CD4-positive, alpha-beta T cell (primary cell): Measurements from ENCODE around the gene ARHGAP10. TPM values are rescaled to one million over a fixed set of nuclear protein-coding genes. Genes with fewer than 3 reads are reported as not detected.

Experiments
- ATAC-seq: fragments of 200-7000 bp; cut with Tn5 transposase; one replicate; pipeline ENCODE4 v1.10.0; 2022; ENCODE audit warnings: mild to moderate bottlenecking; ENCODE audit not compliant: poor library complexity
- CTCF ChIA-PET: fragments of 350-600 bp; sonication (Branson Sonifier 250); formaldehyde crosslinking; loops from one replicate; lab custom pipeline; 2021; ENCODE audit warnings: antibody characterized with exemption, inconsistent platforms; lab: Charles Lee
- POLR2A ChIA-PET: fragments of 350-600 bp; sonication (Branson Sonifier 250); formaldehyde crosslinking; loops from one replicate; lab custom pipeline; 2021; ENCODE audit warnings: antibody characterized with exemption, inconsistent platforms; lab: Charles Lee
- DNase-seq, 14 experiments: peaks; one replicate each; pipeline ENCODE4 v3.0.0-alpha.2; 2013 to 2020; ENCODE audit warnings: mixed read lengths in 2 of 14
- H3K27ac ChIP-seq, 2 donors: one replicate each; pipeline versions ENCODE4 v1.5.1 to v1.7.0; 2013; ENCODE audit warnings: low read length in 2 of 2, low read depth in 1 of 2, mild to moderate bottlenecking in 1 of 2
- H3K27me3 ChIP-seq, 2 experiments: 1 replicate in 1 of 2; 2 replicates in 1 of 2; pipeline versions ENCODE4 v1.6.1 to v1.7.0; 2013; ENCODE audit warnings: low read length in 2 of 2, control low read depth in 1 of 2, mild to moderate bottlenecking in 1 of 2, moderate library complexity in 1 of 2; ENCODE audit not compliant: insufficient read depth in 2 of 2, control insufficient read depth in 1 of 2
- H3K36me3 ChIP-seq: one replicate; pipeline ENCODE4 v1.6.1; 2013; ENCODE audit warnings: low read length, control low read depth; ENCODE audit not compliant: insufficient read depth
- H3K4me1 ChIP-seq: one replicate; pipeline ENCODE4 v1.6.1; 2013; ENCODE audit warnings: low read length, control low read depth; ENCODE audit not compliant: insufficient read depth
- H3K4me3 ChIP-seq: one replicate; pipeline ENCODE4 v1.5.1; 2013; ENCODE audit warnings: mild to moderate bottlenecking, low read length, moderate library complexity
- H3K9me3 ChIP-seq, 2 experiments: 1 replicate in 1 of 2; 2 replicates in 1 of 2; pipeline versions ENCODE4 v1.6.1 to v1.7.0; 2013; ENCODE audit warnings: low read length in 2 of 2, mild to moderate bottlenecking in 2 of 2, control low read depth in 1 of 2, moderate library complexity in 1 of 2; ENCODE audit not compliant: control insufficient read depth in 1 of 2, insufficient read depth in 1 of 2
- H3K27ac Mint-ChIP-seq: one replicate; pipeline ENCODE4 v1.8.0; 2020; ENCODE audit warnings: mixed read lengths
- H3K27me3 Mint-ChIP-seq: one replicate; pipeline ENCODE4 v1.8.0; 2021; ENCODE audit warnings: mixed read lengths
- H3K36me3 Mint-ChIP-seq: one replicate; pipeline ENCODE4 v1.8.0; 2021; ENCODE audit warnings: low read depth, mixed read lengths
- H3K4me1 Mint-ChIP-seq: one replicate; pipeline ENCODE4 v1.8.0; 2021; ENCODE audit warnings: low read depth, mixed read lengths
- H3K4me3 Mint-ChIP-seq: one replicate; pipeline ENCODE4 v1.8.0; 2020; ENCODE audit warnings: mild to moderate bottlenecking, mixed read lengths
- H3K9me3 Mint-ChIP-seq: one replicate; pipeline ENCODE4 v1.8.0; 2020; ENCODE audit warnings: mixed read lengths
- intact Hi-C, 2 experiments: fragments of 100-400 bp; cut with DNase I in 1 of 2; cut with micrococcal nuclease in 1 of 2; formaldehyde crosslinking; loops; one replicate each; pipeline versions ENCODE4 v1.15.1 to v1.9.0; 2023 to 2025; cut with DNase I, micrococcal nuclease
- total RNA-seq, 174 experiments: library from RNA in 2 of 174; stranded (reverse) in 2 of 174; gene quantifications; one replicate each; pipeline ENCODE4 v1.2.3 and lab custom pipeline; 2021 to 2026
- TF ChIP-seq, protein P1 (sequence below): fragments of 200-600 bp; IDR thresholded peaks from one replicate; pipeline ENCODE4 v1.8.0; 2022; ENCODE audit warnings: antibody characterized with exemption, mild to moderate bottlenecking

The ARHGAP10 gene
- total RNA-seq, 2 experiments from 2014 or later = 5.6 to 5.7 TPM

DNA sequence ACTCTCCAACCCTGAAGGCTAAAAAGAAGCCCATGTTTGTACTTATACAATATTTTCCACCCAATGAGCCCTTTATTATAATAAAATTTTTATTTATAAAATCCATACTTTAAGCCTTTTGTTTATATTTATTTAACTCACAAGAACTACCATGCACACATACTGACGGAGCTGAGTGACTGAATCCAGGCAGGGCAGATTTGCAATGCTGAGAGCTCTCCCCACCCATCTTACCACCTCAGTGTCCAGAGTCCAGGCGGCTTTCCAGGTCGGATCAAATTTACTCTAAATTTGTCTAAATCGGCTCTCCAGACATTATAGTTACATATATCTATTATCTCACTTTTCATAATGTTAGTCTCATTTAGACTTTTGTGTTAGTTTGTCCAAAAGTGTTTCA, 74.1 kb downstream of the ARHGAP10 start:
- TF ChIP-seq, protein P1, sequence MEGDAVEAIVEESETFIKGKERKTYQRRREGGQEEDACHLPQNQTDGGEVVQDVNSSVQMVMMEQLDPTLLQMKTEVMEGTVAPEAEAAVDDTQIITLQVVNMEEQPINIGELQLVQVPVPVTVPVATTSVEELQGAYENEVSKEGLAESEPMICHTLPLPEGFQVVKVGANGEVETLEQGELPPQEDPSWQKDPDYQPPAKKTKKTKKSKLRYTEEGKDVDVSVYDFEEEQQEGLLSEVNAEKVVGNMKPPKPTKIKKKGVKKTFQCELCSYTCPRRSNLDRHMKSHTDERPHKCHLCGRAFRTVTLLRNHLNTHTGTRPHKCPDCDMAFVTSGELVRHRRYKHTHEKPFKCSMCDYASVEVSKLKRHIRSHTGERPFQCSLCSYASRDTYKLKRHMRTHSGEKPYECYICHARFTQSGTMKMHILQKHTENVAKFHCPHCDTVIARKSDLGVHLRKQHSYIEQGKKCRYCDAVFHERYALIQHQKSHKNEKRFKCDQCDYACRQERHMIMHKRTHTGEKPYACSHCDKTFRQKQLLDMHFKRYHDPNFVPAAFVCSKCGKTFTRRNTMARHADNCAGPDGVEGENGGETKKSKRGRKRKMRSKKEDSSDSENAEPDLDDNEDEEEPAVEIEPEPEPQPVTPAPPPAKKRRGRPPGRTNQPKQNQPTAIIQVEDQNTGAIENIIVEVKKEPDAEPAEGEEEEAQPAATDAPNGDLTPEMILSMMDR = no peak
- Mint-ChIP-seq H3K27me3 (no peaks in the 10 kb centered on the region), H3K27ac (no peak overlapping the region), H3K4me1 (peaks cover 5% of the 10 kb centered on the region), H3K9me3 (no peaks in the 10 kb centered on the region), H3K4me3 (no peak overlapping the region), H3K36me3 (no peaks in the 10 kb centered on the region)
- ChIA-PET POLR2A (no interaction called here), CTCF (no interaction called here)
- H3K4me1 ChIP-seq = no peaks in the 10 kb centered on the region
- no peak overlapping the region for H3K4me3 ChIP-seq
- H3K9me3 ChIP-seq = no peaks in the 10 kb centered on the region
- H3K27ac ChIP-seq = no peak overlapping the region
- intact Hi-C loops = no loop called here
- no peak for DNase-seq
- no peaks in the 10 kb centered on the region for H3K36me3 ChIP-seq
- no peak for ATAC-seq
- H3K27me3 ChIP-seq = no peaks in the 10 kb centered on the region

DNA sequence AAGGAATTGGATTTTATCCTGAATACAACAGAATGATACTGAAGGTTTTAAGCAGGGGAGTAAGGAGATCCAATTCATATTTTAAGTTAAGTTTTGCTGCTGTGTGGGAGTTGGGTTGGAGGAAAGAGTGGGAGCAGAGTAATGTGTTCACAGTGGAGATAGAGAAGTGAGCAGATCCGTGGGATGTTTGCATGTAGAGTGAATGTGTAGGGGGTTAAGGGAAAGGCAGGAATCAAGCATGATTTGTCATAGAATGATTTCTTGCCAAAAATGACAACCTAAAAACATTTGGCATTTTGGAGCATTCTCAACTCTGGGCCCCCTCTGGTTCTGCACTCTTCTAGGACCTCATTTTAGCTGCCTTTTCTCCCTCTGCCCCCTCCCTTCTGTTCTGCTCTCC, 76.6 kb downstream of the ARHGAP10 start:
- no peaks in the 10 kb centered on the region for H3K36me3 ChIP-seq
- ATAC-seq = no peak
- Mint-ChIP-seq H3K9me3 (no peaks in the 10 kb centered on the region), H3K27ac (no peak overlapping the region), H3K36me3 (no peaks in the 10 kb centered on the region), H3K27me3 (no peaks in the 10 kb centered on the region), H3K4me1 (no peaks in the 10 kb centered on the region), H3K4me3 (no peak overlapping the region)
- H3K27me3 ChIP-seq = no peaks in the 10 kb centered on the region
- no peak for DNase-seq
- intact Hi-C loops = no loop called here
- CTCF ChIA-PET = no interaction called here
- no peak overlapping the region for H3K27ac ChIP-seq
- H3K4me1 ChIP-seq = no peaks in the 10 kb centered on the region
- H3K4me3 ChIP-seq = no peak overlapping the region
- POLR2A ChIA-PET = no interaction called here
- TF ChIP-seq, protein P1 = no peak
- no peaks in the 10 kb centered on the region for H3K9me3 ChIP-seq

DNA sequence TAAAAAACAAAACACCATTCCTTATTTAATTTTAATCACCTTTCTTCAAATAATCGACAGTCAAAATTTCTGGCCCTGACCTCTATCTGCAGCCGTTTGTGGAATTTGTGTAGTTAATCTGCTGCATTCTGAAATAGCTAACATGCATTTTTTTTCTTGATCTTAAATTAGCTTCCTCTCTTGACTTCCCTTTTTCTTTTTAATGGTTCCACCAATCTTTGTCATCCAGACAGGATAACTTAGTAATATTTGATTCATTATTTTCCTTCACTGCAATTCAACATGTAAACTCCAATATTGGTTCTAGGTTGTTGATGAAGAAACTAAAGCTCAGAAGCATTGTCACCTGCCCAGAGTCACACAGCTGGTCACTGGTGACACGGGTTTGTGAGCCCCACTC, 77.3 kb downstream of the ARHGAP10 start:
- H3K27me3 ChIP-seq = no peaks in the 10 kb centered on the region
- no peaks in the 10 kb centered on the region for H3K4me1 Mint-ChIP-seq
- ATAC-seq (no peak), DNase-seq (no peak)
- ChIA-PET CTCF (no interaction called here), POLR2A (no interaction called here)
- H3K36me3 ChIP-seq = no peaks in the 10 kb centered on the region
- no peaks in the 10 kb centered on the region for H3K4me1 ChIP-seq
- no peak overlapping the region for H3K4me3 ChIP-seq
- H3K36me3 Mint-ChIP-seq = no peaks in the 10 kb centered on the region
- H3K27me3 Mint-ChIP-seq = no peaks in the 10 kb centered on the region
- no peaks in the 10 kb centered on the region for H3K9me3 ChIP-seq
- intact Hi-C loops = no loop called here
- no peak overlapping the region for H3K4me3 Mint-ChIP-seq
- TF ChIP-seq, protein P1 = no peak
- H3K27ac Mint-ChIP-seq = no peak overlapping the region
- no peak overlapping the region for H3K27ac ChIP-seq
- H3K9me3 Mint-ChIP-seq = no peaks in the 10 kb centered on the region
